ENCODE measurements around the gene CLIC5. TPM values are rescaled to one million over a fixed set of nuclear protein-coding genes. Genes with fewer than 3 reads are reported as not detected.

The CLIC5 gene
- 0.06 TPM for polyA plus RNA-seq (2013, experiment 1 of 2)
- polyA plus RNA-seq (2013, experiment 2 of 2) = 0.03 TPM

- Histone ChIP-seq H2AK5ac (ENCODE audit: low read length) (no peak within 1 kb of the TSS), H3K36me3 (ENCODE audit: control insufficient read depth, insufficient read depth, low read length) (no peaks in the 10 kb centered on the region), H3K9ac (ENCODE audit: low read length) (no peak within 1 kb of the TSS), H2BK5ac (ENCODE audit: low read length) (no peak within 1 kb of the TSS), H3K79me2 (ENCODE audit: control insufficient read depth, insufficient read depth, low read length) (no peaks in the 10 kb centered on the region), H3K4me3 (ENCODE audit: low read length) (no peak within 1 kb of the TSS), H3K4me2 (ENCODE audit: low read length) (peak within 1 kb of the TSS; percentile 60), H3K79me1 (ENCODE audit: low read length) (no peaks in the 10 kb centered on the region), H3K4me1 (ENCODE audit: control insufficient read depth, low read depth, low read length) (peaks cover 5% of the 10 kb centered on the region), H2BK15ac (replicated peaks; ENCODE audit: low read depth) (no peak within 1 kb of the TSS), H3K27ac (ENCODE audit: low read depth, low read length) (no peak within 1 kb of the TSS), H3K27me3 (ENCODE audit: insufficient read depth, low read length, poor library complexity) (peaks cover 12% of the 10 kb centered on the region), H3K56ac (ENCODE audit: low read length) (no peak within 1 kb of the TSS), H3K18ac (ENCODE audit: low read length) (no peak within 1 kb of the TSS), H3K4ac (ENCODE audit: low read depth, low read length) (no peak within 1 kb of the TSS), H2BK120ac (ENCODE audit: low read depth, low read length) (no peak within 1 kb of the TSS), H3K23ac (ENCODE audit: low read length) (no peak within 1 kb of the TSS), H4K5ac (ENCODE audit: low read length) (no peak within 1 kb of the TSS), H4K8ac (ENCODE audit: low read depth, low read length) (no peak within 1 kb of the TSS)
- WGBS (ENCODE audit: extremely low coverage, insufficient coverage, low lambda C conversion rate) = no CpG with 5 or more reads among the region's 82 CpGs
- DNase-seq = peak; percentile 32
Measured at GRCh38 chr6:46015119-46015968, at the start of gene CLIC5. Gene CLIC5, minus strand, starts transcription at chr6:46015860. Its CDS starts 318 bp downstream, at chr6:46015542.

DNA sequence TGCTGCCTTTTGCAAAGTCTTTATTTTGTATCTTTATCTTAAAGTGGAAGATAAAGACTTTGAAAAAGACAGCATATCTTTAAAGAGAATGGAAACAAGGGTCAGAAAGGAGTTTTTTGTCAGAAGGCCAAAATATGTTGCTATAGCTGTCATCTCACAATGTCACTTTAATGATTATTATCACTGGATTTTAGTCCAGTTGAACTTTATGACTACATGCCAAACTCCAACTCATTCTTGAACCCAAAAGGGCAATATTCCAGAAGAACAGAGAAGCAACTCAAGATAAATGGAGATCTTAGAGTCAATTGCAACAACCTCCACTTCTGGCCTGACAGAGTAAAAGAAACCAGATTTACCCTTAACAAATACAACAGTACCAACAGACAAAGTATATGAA lies 47.3 kb upstream of the CLIC5 start:
- Histone ChIP-seq H3K4me2 (ENCODE audit: low read length) (no peak overlapping the region), H3K27me3 (ENCODE audit: insufficient read depth, low read length, poor library complexity) (no peaks in the 10 kb centered on the region), H3K4me3 (ENCODE audit: low read length) (no peak overlapping the region), H4K5ac (ENCODE audit: low read length) (no peak overlapping the region), H3K56ac (ENCODE audit: low read length) (no peak overlapping the region), H2AK5ac (ENCODE audit: low read length) (no peak overlapping the region), H3K18ac (ENCODE audit: low read length) (no peak overlapping the region), H3K79me2 (ENCODE audit: control insufficient read depth, insufficient read depth, low read length) (no peaks in the 10 kb centered on the region), H3K4ac (ENCODE audit: low read depth, low read length) (no peak overlapping the region), H3K23ac (ENCODE audit: low read length) (no peak overlapping the region), H4K8ac (ENCODE audit: low read depth, low read length) (no peak overlapping the region), H3K9ac (ENCODE audit: low read length) (no peak overlapping the region), H3K79me1 (ENCODE audit: low read length) (no peaks in the 10 kb centered on the region), H3K36me3 (ENCODE audit: control insufficient read depth, insufficient read depth, low read length) (no peaks in the 10 kb centered on the region), H2BK120ac (ENCODE audit: low read depth, low read length) (no peak overlapping the region), H2BK5ac (ENCODE audit: low read length) (no peak overlapping the region), H2BK15ac (replicated peaks; ENCODE audit: low read depth) (no peak overlapping the region), H3K27ac (ENCODE audit: low read depth, low read length) (no peak overlapping the region), H3K4me1 (ENCODE audit: control insufficient read depth, low read depth, low read length) (no peaks in the 10 kb centered on the region)
- no peak for DNase-seq

DNA sequence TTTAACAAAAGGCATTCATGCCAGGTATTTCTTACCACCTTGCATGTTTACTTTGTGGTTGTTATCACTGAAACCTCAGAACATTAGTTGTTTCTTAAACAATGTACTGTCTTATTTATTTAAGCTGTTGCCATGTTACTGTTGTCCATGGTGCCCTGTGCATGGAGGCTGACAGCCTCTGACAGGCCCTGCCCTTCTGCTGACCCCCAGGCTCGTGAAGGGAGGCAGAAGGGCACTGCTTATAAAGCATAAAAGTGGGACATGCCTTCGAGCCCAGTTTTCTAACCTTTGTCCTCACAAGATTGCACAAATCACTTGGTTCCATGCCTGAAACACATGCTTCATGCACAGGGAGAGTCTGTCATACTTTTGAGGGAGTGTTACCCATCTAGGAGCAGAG lies 46.7 kb upstream of the CLIC5 start:
- Histone ChIP-seq H2BK120ac (ENCODE audit: low read depth, low read length) (no peak overlapping the region), H3K4me2 (ENCODE audit: low read length) (no peak overlapping the region), H3K27ac (ENCODE audit: low read depth, low read length) (no peak overlapping the region), H3K27me3 (ENCODE audit: insufficient read depth, low read length, poor library complexity) (no peaks in the 10 kb centered on the region), H4K8ac (ENCODE audit: low read depth, low read length) (no peak overlapping the region), H3K79me2 (ENCODE audit: control insufficient read depth, insufficient read depth, low read length) (no peaks in the 10 kb centered on the region), H3K79me1 (ENCODE audit: low read length) (no peaks in the 10 kb centered on the region), H3K9ac (ENCODE audit: low read length) (no peak overlapping the region), H3K4me3 (ENCODE audit: low read length) (no peak overlapping the region), H2AK5ac (ENCODE audit: low read length) (no peak overlapping the region), H3K18ac (ENCODE audit: low read length) (no peak overlapping the region), H3K4me1 (ENCODE audit: control insufficient read depth, low read depth, low read length) (no peaks in the 10 kb centered on the region), H2BK15ac (replicated peaks; ENCODE audit: low read depth) (no peak overlapping the region), H4K5ac (ENCODE audit: low read length) (no peak overlapping the region), H3K56ac (ENCODE audit: low read length) (no peak overlapping the region), H3K23ac (ENCODE audit: low read length) (no peak overlapping the region), H2BK5ac (ENCODE audit: low read length) (no peak overlapping the region), H3K36me3 (ENCODE audit: control insufficient read depth, insufficient read depth, low read length) (no peaks in the 10 kb centered on the region), H3K4ac (ENCODE audit: low read depth, low read length) (no peak overlapping the region)
- no CpG with 5 or more reads among the region's 2 CpGs for WGBS (ENCODE audit: extremely low coverage, insufficient coverage, low lambda C conversion rate)
- no peak for DNase-seq

- Histone ChIP-seq H3K27me3 (ENCODE audit: insufficient read depth, low read length, poor library complexity) (no peaks in the 10 kb centered on the region), H4K8ac (ENCODE audit: low read depth, low read length) (no peak overlapping the region), H3K4ac (ENCODE audit: low read depth, low read length) (no peak overlapping the region), H3K4me1 (ENCODE audit: control insufficient read depth, low read depth, low read length) (no peaks in the 10 kb centered on the region), H3K27ac (ENCODE audit: low read depth, low read length) (no peak overlapping the region), H3K4me3 (ENCODE audit: low read length) (no peak overlapping the region), H3K18ac (ENCODE audit: low read length) (no peak overlapping the region), H2BK120ac (ENCODE audit: low read depth, low read length) (no peak overlapping the region), H2AK5ac (ENCODE audit: low read length) (no peak overlapping the region), H2BK15ac (replicated peaks; ENCODE audit: low read depth) (no peak overlapping the region), H4K5ac (ENCODE audit: low read length) (no peak overlapping the region), H2BK5ac (ENCODE audit: low read length) (no peak overlapping the region), H3K56ac (ENCODE audit: low read length) (no peak overlapping the region), H3K9ac (ENCODE audit: low read length) (no peak overlapping the region), H3K79me2 (ENCODE audit: control insufficient read depth, insufficient read depth, low read length) (no peaks in the 10 kb centered on the region), H3K23ac (ENCODE audit: low read length) (no peak overlapping the region), H3K36me3 (ENCODE audit: control insufficient read depth, insufficient read depth, low read length) (no peaks in the 10 kb centered on the region), H3K79me1 (ENCODE audit: low read length) (no peaks in the 10 kb centered on the region), H3K4me2 (ENCODE audit: low read length) (no peak overlapping the region)
- no CpG with 5 or more reads among the region's 1 CpG for whole genome bisulfite sequencing (ENCODE audit: extremely low coverage, insufficient coverage, low lambda C conversion rate)
- no peak for DNase-seq
Measured at GRCh38 chr6:46061497-46061896, 45.8 kb upstream of the CLIC5 start.

DNA sequence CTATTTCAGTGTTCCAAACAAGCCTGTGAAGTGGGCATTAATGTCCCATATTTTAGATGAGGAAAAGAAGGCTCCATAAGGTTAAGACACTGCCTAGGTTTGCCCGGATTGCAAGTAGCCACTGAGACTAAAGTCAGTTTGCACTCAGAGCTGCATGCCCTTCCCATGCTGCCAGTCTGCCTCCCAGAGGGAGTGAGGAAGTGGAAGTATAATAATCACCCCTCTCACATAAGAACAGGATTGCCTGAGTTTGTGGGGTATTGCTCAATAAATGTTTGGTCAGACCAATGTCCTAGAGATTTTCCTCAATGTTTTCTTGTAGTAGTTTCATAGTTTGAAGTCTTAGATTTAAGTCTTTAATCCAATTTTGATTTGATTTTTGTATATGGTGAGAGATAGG lies 43.9 kb upstream of the CLIC5 start:
- H3K9ac ChIP-seq (ENCODE audit: low read length) = no peak overlapping the region
- no peak overlapping the region for H3K56ac ChIP-seq (ENCODE audit: low read length)
- H3K4ac ChIP-seq (ENCODE audit: low read depth, low read length) = no peak overlapping the region
- no CpG with 5 or more reads among the region's 1 CpG for WGBS (ENCODE audit: extremely low coverage, insufficient coverage, low lambda C conversion rate)
- no peak overlapping the region for H4K8ac ChIP-seq (ENCODE audit: low read depth, low read length)
- H3K23ac ChIP-seq (ENCODE audit: low read length) = no peak overlapping the region
- no peak overlapping the region for H2BK15ac ChIP-seq (replicated peaks; ENCODE audit: low read depth)
- no peaks in the 10 kb centered on the region for H3K36me3 ChIP-seq (ENCODE audit: control insufficient read depth, insufficient read depth, low read length)
- no peaks in the 10 kb centered on the region for H3K79me2 ChIP-seq (ENCODE audit: control insufficient read depth, insufficient read depth, low read length)
- H3K4me2 ChIP-seq (ENCODE audit: low read length) = no peak overlapping the region
- H4K5ac ChIP-seq (ENCODE audit: low read length) = no peak overlapping the region
- H3K4me1 ChIP-seq (ENCODE audit: control insufficient read depth, low read depth, low read length) = no peaks in the 10 kb centered on the region
- H3K18ac ChIP-seq (ENCODE audit: low read length) = no peak overlapping the region
- no peaks in the 10 kb centered on the region for H3K27me3 ChIP-seq (ENCODE audit: insufficient read depth, low read length, poor library complexity)
- no peaks in the 10 kb centered on the region for H3K79me1 ChIP-seq (ENCODE audit: low read length)
- no peak overlapping the region for H2BK120ac ChIP-seq (ENCODE audit: low read depth, low read length)
- H3K27ac ChIP-seq (ENCODE audit: low read depth, low read length) = no peak overlapping the region
- no peak for DNase-seq
- H3K4me3 ChIP-seq (ENCODE audit: low read length) = no peak overlapping the region
- H2AK5ac ChIP-seq (ENCODE audit: low read length) = no peak overlapping the region
- no peak overlapping the region for H2BK5ac ChIP-seq (ENCODE audit: low read length)

- H2BK15ac ChIP-seq (replicated peaks; ENCODE audit: low read depth) = no peak overlapping the region
- no peak overlapping the region for H3K23ac ChIP-seq (ENCODE audit: low read length)
- no peaks in the 10 kb centered on the region for H3K79me2 ChIP-seq (ENCODE audit: control insufficient read depth, insufficient read depth, low read length)
- H3K4me3 ChIP-seq (ENCODE audit: low read length) = no peak overlapping the region
- H2BK120ac ChIP-seq (ENCODE audit: low read depth, low read length) = no peak overlapping the region
- H3K27me3 ChIP-seq (ENCODE audit: insufficient read depth, low read length, poor library complexity) = no peaks in the 10 kb centered on the region
- no peak overlapping the region for H3K27ac ChIP-seq (ENCODE audit: low read depth, low read length)
- WGBS (ENCODE audit: extremely low coverage, insufficient coverage, low lambda C conversion rate) = no CpG with 5 or more reads among the region's 1 CpG
- no peak overlapping the region for H2BK5ac ChIP-seq (ENCODE audit: low read length)
- no peak overlapping the region for H3K18ac ChIP-seq (ENCODE audit: low read length)
- no peak overlapping the region for H4K8ac ChIP-seq (ENCODE audit: low read depth, low read length)
- no peak overlapping the region for H4K5ac ChIP-seq (ENCODE audit: low read length)
- H3K4me1 ChIP-seq (ENCODE audit: control insufficient read depth, low read depth, low read length) = no peaks in the 10 kb centered on the region
- H2AK5ac ChIP-seq (ENCODE audit: low read length) = no peak overlapping the region
- H3K79me1 ChIP-seq (ENCODE audit: low read length) = no peaks in the 10 kb centered on the region
- H3K4ac ChIP-seq (ENCODE audit: low read depth, low read length) = no peak overlapping the region
- H3K36me3 ChIP-seq (ENCODE audit: control insufficient read depth, insufficient read depth, low read length) = no peaks in the 10 kb centered on the region
- DNase-seq = no peak
- H3K4me2 ChIP-seq (ENCODE audit: low read length) = no peak overlapping the region
- no peak overlapping the region for H3K56ac ChIP-seq (ENCODE audit: low read length)
- H3K9ac ChIP-seq (ENCODE audit: low read length) = no peak overlapping the region
Measured at GRCh38 chr6:46058951-46059350, 43.3 kb upstream of the CLIC5 start.

All from mesendoderm (in vitro differentiated cells).